Measurements from ENCODE around the gene NUP160. TPM values are rescaled to one million over a fixed set of nuclear protein-coding genes. Genes with fewer than 3 reads are reported as not detected.
"Not testable (repeated sequence)": the region's sequence is repeated elsewhere in the genome, so short reads cannot be mapped to it uniquely, and the experiment has no call there.

NUP160 gene, protein sequence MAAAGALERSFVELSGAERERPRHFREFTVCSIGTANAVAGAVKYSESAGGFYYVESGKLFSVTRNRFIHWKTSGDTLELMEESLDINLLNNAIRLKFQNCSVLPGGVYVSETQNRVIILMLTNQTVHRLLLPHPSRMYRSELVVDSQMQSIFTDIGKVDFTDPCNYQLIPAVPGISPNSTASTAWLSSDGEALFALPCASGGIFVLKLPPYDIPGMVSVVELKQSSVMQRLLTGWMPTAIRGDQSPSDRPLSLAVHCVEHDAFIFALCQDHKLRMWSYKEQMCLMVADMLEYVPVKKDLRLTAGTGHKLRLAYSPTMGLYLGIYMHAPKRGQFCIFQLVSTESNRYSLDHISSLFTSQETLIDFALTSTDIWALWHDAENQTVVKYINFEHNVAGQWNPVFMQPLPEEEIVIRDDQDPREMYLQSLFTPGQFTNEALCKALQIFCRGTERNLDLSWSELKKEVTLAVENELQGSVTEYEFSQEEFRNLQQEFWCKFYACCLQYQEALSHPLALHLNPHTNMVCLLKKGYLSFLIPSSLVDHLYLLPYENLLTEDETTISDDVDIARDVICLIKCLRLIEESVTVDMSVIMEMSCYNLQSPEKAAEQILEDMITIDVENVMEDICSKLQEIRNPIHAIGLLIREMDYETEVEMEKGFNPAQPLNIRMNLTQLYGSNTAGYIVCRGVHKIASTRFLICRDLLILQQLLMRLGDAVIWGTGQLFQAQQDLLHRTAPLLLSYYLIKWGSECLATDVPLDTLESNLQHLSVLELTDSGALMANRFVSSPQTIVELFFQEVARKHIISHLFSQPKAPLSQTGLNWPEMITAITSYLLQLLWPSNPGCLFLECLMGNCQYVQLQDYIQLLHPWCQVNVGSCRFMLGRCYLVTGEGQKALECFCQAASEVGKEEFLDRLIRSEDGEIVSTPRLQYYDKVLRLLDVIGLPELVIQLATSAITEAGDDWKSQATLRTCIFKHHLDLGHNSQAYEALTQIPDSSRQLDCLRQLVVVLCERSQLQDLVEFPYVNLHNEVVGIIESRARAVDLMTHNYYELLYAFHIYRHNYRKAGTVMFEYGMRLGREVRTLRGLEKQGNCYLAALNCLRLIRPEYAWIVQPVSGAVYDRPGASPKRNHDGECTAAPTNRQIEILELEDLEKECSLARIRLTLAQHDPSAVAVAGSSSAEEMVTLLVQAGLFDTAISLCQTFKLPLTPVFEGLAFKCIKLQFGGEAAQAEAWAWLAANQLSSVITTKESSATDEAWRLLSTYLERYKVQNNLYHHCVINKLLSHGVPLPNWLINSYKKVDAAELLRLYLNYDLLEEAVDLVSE (N-terminal part only)
- total RNA-seq, result 12.6 and 22.2 TPM in 2 replicates

DNA sequence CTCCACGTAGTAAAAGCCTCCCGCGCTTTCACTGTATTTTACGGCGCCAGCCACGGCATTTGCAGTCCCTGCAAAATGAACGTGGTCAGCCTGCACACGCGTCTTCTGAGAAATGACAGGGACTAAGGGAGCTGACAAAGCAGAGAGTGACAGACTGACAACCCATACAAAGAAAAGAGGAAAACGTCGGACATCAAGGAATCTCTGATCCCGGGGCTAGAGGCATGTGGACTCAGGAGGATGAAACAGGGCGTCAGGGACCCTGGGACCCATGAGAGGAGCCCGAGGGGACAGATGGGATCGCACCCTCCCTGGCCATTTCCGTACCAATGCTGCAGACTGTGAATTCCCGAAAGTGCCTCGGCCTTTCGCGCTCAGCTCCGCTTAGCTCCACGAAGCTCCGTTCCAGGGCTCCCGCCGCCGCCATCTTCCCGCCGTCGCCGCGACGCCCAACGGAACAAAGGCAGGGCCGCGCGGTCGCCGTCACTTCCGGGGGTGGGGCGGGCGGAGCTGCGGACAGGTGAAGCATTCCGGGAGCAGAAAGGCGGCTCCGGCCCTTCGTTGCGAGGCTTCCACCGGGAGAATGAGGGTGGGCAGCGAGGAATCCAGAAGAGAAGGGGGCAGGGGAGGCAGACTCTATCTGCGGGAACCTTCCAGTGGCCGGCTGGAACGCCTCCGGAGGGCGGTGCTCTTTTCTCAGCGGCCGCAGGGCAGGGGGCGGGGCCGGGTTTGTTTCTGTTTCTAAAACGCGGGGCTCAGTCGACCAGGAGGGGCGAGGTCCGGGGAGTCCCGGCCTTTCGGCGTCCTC lies at the start of gene NUP160:
TSS of gene NUP160 (minus strand) at position 459 of the 808 bp plus-strand sequence. CDS start at position 427, 32 bp downstream.
- DNase-seq (ENCODE audit: extremely low read depth, low read depth, low spot score), result no peak

- no peak for DNase-seq (ENCODE audit: extremely low read depth, low read depth, low spot score)
These were observed 48.0 kb upstream of the NUP160 start for GRCh38 chr11:47896199-47896598.

GRCh38 chr11:47895035-47895434 lies 46.9 kb upstream of the NUP160 start:
- DNase-seq (ENCODE audit: extremely low read depth, low read depth, low spot score), result no peak

GRCh38 chr11:47892546-47893276 lies 44.6 kb upstream of the NUP160 start:
- not testable (repeated sequence) for DNase-seq (ENCODE audit: extremely low read depth, low read depth, low spot score)

DNA sequence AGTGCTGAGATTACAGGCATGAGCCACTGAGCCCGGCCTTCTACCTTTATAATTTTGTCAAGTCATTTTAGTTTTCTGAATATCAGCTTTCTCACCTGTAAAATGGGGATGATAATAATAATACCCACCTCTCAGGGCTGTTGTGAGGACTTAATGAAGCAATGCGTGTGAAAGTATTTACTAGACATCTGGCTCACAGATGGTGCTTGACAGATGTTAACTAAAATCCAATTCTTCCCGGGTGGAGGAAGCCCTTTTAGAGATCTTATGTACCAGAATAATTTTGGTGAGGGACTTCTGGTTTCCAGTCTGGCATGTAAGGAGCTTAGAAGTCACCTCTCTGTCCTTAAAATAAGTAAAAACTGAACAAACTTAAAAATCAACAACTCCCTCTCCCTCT lies 43.7 kb upstream of the NUP160 start:
- no peak for DNase-seq (ENCODE audit: extremely low read depth, low read depth, low spot score)

DNA sequence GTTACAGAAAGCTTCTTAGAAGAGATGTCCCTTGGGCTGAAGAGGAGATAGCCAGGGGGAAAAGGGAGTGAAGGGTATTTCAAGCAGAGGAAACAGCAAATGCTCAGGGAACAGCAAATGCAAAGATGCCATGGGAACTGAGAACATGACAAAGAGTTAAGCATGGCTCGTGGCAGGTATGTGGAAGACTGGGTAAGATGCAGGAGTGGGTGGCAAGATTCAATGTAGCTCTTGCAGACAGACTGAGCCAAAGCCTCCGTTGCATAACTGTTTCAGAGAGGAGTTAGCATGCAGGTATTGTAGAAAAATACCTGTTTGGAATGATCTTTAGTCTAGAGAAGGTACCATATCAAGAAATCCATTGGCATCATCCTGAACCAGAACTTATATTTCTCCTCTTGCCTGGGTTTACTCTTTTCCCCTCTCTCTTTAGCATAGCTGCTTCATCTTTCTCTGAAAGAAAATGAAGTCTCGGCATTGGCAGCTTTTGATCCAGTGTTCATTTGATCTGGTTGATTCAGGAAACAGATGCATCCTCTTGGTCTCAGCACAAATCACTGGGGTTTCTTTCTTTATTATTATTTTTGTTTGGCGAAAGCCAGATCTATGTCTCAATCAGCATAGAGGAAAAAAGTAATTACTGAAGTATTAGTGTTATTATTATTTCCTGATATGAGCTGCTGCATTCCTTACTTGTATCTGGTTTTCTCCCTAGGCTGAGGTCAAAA lies 41.7 kb upstream of the NUP160 start:
- DNase-seq (ENCODE audit: extremely low read depth, low read depth, low spot score), result peak; percentile 39

- DNase-seq (ENCODE audit: extremely low read depth, low read depth, low spot score), result no peak
These were observed 39.9 kb upstream of the NUP160 start for GRCh38 chr11:47887910-47888569.

DNA sequence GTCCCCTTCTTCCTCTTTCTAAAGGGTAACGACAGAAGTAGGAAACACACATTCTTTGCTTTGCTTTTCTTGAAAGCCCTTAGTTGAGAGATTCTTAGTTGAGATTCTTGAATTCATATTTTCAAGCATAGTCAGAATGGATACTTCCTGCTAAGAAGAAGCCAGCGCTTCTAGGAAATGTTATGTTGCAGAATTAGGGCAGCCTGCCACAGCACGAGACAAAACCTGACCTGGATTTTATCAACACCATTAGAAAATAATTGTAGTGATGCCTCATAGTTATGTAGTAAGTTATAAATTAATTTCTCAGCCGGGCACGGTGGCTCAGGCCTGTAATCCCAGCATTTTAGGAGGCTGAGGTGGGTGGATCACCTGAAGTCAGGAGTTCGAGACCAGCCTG lies 37.9 kb upstream of the NUP160 start:
- peak; percentile 34 for DNase-seq (ENCODE audit: extremely low read depth, low read depth, low spot score)

DNA sequence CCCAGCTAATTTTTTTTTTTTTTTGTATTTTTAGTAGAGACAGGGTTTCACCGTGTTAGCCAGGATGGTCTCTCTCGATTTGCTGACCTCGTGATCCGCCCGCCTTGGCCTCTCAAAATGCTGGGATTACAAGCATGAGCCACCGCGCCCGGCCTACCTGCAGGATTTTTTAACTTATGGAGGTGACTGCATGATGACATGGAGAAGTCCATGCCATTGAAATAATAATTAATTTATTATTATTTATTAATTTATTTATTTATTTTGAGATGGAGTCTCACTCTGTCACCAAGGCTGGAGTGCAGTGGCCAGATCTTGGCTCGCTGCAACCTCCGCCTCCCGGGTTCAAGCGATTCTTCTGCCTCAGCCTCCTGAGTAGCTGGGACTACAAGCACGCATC lies 34.3 kb upstream of the NUP160 start:
- not testable (repeated sequence) for DNase-seq (ENCODE audit: extremely low read depth, low read depth, low spot score)

- no peak for DNase-seq (ENCODE audit: extremely low read depth, low read depth, low spot score)
These were observed 33.0 kb upstream of the NUP160 start for GRCh38 chr11:47881145-47881544.

- DNase-seq (ENCODE audit: extremely low read depth, low read depth, low spot score), result no peak
These were observed 31.4 kb upstream of the NUP160 start for GRCh38 chr11:47879259-47880158.

DNA sequence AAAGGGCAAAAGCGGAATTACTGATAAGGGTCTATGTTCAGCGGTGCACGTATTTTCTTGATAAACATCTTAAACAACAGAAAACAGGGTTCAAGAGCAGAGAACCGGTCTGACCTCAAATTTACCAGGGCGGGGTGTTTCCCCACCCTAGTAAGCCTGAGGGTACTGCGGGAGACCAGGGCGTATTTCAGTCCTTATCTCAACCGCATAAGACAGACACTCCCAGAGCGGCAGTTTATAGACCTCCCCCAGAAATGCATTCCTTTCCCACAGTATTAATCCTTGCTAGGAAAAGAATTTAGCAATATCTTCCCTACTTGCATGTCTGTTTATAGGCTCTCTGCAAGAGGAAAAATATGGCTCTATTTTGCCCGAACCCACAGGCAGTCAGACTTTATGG lies 27.7 kb upstream of the NUP160 start:
- DNase-seq (ENCODE audit: extremely low read depth, low read depth, low spot score), result not testable (repeated sequence)

DNA sequence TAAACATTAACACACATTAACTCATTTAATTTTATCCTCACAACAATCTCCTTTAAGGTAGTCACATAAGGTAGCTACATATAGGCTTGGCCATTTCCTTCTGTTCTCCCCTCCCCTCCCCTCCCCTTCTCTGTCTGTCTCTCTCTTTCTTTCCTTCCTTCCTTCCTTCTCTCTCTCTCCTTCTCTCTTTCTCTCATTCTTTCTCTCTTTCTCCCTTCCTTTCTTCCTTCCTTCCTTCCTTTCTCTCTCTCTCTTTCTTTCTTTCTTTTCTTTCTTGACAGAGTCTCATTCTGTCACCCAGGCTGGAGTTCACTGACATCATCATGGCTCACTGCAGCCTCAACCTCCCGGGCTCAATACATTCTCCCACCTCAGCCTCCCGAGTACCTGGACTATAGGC lies 22.3 kb upstream of the NUP160 start:
- DNase-seq (ENCODE audit: extremely low read depth, low read depth, low spot score), result no peak

GRCh38 chr11:47869544-47870393 lies 21.6 kb upstream of the NUP160 start:
- no peak for DNase-seq (ENCODE audit: extremely low read depth, low read depth, low spot score)

DNA sequence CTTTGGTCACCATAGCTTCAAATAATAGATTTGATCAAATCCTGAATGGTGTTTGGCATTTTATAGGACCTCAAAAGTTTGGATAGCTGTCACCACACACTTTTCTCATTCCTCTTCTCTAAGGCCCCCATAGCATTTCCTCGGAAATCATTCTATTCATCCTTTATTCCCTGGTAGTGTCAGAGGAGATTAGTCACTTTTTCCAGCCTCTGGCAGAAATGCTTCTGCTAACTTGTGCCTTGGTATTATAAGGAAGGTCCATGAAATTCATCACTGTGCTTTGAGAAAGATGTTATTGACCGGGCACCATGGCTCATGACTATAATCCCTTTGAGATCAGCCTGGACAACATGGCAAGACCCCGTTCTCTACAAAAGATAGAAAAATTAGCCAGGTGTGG lies 19.7 kb upstream of the NUP160 start:
- DNase-seq (ENCODE audit: extremely low read depth, low read depth, low spot score), result no peak

GRCh38 chr11:47866892-47867291 lies 18.7 kb upstream of the NUP160 start:
- DNase-seq (ENCODE audit: extremely low read depth, low read depth, low spot score), result not testable (repeated sequence)
